Erythroblast (primary cell): ENCODE measurements around the gene WSB1.
"Not testable (repeated sequence)": the region's sequence is repeated elsewhere in the genome, so short reads cannot be mapped to it uniquely, and the experiment has no call there.

ENCODE experiments used
- DNase-seq, 2 experiments: peaks; one replicate each; lab custom pipeline; 2025; lab: John Stamatoyannopoulos, UW
- GATA1 ChIP-seq: IDR thresholded peaks from 2 replicates; pipeline ENCODE4 v1.6.1; 2011; ENCODE audit warnings: low read depth, mild to moderate bottlenecking, control low read depth, low read length, moderate library complexity
- POLR2A ChIP-seq: IDR thresholded peaks from 2 replicates; pipeline ENCODE4 v1.6.1; 2011; ENCODE audit warnings: mild to moderate bottlenecking, low read length

The WSB1 gene, protein sequence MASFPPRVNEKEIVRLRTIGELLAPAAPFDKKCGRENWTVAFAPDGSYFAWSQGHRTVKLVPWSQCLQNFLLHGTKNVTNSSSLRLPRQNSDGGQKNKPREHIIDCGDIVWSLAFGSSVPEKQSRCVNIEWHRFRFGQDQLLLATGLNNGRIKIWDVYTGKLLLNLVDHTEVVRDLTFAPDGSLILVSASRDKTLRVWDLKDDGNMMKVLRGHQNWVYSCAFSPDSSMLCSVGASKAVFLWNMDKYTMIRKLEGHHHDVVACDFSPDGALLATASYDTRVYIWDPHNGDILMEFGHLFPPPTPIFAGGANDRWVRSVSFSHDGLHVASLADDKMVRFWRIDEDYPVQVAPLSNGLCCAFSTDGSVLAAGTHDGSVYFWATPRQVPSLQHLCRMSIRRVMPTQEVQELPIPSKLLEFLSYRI

DNA sequence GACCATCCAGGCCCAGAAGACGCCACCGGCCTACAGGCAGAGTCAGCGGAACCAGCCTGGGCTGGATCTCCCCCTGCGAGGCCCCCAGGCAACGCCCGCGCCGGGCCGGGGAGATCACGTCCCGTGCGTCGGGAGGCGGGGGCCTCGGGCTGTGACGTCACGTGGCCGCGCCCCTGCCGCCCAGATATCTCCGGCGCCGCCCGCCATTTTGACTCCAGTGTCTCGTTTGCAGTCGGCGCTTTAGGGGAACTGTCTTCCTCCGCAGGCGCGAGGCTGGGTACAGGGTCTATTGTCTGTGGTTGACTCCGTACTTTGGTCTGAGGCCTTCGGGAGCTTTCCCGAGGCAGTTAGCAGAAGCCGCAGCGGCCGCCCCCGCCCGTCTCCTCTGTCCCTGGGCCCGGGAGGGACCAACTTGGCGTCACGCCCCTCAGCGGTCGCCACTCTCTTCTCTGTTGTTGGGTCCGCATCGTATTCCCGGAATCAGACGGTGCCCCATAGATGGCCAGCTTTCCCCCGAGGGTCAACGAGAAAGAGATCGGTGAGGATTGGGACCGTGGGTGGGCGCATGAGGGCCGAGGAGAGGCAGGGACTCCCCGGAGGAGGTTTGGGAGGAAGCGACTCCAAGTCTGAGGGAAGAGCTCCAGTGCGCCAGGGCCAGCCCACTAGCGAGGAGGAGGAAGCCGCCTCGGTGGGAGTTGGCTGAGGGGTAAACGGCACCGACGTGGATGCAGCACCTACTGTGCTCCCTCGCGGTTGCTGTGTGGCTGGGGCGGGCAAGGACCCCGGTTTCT is at the start of gene WSB1:
TSS of gene WSB1 (plus strand) at position 217 of the 791 bp plus-strand sequence. CDS start at position 499, 282 bp downstream.
- TF ChIP-seq POLR2A (peak; percentile 95), GATA1 (no peak)
- peak; percentile 96 to 98 for DNase-seq

DNA sequence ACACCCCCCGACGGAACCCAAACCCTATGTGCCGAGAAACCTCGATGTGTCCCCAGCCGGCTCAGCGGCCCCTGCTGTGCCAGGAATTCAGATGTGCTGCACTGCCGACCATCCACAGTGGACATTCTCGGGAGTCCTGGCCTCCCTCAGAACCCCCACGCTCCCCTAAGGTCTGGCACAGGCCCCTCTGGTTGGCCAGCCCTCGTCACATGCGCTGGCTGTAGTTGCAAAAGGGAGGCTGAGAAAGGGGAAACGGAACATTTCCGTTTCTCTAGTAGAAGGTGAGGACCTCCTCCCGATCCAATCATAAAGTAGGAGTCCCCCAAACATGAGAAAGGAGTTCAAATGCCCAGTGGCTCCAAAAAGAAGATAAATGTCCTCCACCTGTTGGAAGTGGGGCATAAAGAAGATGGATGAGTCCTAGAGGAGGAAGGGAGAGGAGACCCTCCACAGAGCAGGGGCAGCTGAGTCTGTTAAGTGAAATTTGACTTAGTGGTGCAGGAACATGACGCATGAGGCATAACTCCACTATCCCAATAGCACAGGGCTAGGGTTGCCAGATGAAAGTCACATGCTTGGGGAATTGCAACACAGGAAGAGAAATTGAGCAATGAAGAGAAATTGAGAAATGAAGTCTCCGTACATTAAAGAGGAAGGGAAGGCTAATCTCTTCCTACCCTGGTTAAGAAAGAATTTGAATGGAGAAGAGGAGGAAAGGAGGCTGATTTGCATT is 49.3 kb upstream of the WSB1 start:
- TF ChIP-seq GATA1 (no peak), POLR2A (no peak)
- peak in 1 of 2 experiments; percentile 51 for DNase-seq

DNA sequence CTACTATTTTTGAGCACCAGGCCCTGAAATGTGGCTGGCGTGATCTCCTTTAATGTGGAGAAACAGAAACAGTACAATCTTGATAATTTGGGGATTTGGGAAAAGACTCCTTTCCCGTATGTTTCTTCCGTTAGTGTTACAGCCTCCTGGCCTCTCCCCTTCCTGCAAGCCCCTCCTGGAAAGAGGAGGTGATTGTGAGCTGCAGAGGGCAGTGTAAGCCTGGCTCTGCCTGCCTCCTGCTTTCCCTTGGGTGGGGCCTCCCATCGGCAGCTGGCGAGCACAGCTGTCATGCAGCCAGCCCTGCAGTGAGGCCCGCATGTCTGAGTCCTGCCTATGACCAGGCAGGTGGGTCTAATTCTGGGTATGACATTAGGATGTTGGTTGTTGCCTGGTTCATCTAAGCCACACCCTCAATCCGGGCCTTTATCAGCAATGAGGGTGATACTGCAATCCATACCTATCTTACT is 48.7 kb upstream of the WSB1 start:
- TF ChIP-seq POLR2A, result no peak
- no peak for TF ChIP-seq GATA1
- peak; percentile 84 to 88 for DNase-seq

DNA sequence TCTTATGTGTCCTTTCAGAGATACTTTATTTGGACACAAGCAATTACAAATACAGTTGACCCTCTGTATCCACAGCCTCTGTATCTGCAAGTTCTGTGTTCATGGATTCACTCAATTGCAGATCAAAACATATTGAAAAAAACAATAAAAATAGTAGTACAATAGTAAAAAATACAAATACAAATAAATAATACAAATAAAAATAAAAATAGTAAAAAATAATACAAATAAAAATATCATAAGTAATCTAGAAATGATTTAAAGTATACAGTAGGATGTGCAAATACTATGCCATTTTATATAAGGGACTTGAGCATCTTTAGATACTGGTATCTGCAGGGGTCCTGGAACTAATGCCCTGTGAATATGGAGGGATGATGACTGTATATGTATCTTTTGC is 47.4 kb upstream of the WSB1 start:
- no peak for DNase-seq
- TF ChIP-seq POLR2A (no peak), GATA1 (no peak)

DNA sequence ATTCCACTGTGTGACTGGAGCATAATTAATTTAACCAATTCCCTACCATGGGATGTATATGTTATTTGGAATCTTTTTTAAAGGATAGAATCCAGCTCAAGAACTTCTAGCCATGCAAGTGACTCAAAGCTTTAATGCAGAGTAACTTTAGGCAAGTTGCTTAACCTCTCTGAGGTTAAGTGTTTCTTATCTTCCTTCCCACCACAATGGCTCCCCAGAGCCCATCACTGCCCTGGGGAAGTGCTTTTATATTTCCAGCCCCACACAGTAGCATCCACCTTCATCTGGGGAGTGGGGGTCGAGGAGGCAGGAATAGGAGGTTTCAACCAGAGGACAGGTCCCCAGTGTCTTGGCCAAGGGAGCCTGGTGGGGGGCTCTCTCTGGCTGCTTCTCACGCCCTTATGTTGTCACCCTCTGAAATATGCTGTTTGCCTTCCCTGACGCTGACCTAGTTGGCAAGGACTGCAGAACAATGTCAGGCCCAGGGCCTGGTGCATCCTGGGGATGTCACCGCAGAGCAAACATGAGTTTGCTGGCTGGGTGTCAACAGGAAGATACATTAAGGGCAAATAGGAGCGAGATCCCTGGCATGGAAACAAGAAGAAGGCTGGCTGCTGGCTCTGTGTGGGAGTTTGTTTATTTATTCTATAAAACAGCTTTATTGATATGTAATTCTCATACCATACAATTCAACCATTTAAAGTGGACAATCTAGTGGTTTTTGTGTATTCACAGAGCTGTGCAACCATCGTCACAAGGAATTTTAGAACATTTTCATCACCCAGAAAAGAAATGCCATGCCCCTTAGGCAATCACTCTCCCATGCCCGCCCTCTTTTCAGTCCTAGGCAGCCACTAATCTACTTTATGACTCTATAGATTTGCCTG is 46.6 kb upstream of the WSB1 start:
- no peak for TF ChIP-seq GATA1
- TF ChIP-seq POLR2A, result no peak
- DNase-seq, result no peak

DNA sequence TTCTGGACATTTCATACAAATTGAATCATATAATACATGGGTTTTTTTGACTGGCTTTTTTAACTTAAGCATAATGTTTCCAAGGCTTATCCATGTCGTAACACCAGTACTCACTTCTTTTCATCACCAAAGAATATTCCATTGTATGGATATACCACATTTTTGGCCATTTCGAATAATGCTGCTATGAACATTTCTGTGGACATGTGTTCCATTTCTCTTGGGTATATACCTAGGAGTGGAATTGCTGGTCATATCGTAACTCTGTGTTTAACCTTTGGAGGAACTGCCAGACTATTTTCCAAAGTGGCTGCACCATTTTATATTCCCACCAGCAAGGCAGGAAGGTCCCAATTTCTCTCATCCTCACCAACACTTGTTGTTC is 46.0 kb upstream of the WSB1 start:
- no peak for DNase-seq
- TF ChIP-seq POLR2A (no peak), GATA1 (no peak)

DNA sequence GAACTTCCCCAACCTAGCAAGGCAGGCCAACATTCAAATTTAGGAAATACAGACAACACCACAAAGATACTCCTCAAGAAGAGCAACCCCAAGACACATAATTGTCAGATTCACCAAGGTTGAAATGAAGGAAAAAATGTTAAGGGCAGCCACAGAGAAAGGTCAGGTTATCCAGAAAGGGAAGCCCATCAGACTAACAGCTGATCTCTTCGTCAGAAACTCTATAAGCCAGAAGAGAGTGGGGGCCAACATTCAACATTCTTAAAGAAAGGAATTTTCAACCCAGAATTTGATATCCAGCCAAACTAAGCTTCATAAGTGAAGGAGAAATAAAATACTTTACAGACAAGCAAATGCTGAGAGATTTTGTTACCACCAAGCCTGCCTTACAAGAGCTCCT is 43.1 kb upstream of the WSB1 start:
- DNase-seq, result not testable (repeated sequence)

DNA sequence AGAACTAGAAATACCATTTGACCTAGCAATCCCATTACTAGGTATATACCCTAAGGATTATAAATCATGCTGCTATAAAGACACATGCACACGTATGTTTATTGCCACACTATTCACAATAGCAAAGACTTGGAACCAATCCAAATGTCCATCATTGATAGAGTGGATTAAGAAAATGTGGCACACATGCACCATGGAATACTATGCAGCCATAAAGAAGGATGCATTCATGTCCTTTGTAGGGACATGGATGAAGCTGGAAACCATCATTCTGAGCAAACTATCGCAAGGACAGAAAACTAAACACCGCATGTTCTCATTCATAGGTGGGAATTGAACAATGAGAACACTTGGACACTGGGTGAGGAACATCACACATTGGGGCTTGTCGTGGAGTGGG is 39.1 kb upstream of the WSB1 start:
- not testable (repeated sequence) for DNase-seq

DNA sequence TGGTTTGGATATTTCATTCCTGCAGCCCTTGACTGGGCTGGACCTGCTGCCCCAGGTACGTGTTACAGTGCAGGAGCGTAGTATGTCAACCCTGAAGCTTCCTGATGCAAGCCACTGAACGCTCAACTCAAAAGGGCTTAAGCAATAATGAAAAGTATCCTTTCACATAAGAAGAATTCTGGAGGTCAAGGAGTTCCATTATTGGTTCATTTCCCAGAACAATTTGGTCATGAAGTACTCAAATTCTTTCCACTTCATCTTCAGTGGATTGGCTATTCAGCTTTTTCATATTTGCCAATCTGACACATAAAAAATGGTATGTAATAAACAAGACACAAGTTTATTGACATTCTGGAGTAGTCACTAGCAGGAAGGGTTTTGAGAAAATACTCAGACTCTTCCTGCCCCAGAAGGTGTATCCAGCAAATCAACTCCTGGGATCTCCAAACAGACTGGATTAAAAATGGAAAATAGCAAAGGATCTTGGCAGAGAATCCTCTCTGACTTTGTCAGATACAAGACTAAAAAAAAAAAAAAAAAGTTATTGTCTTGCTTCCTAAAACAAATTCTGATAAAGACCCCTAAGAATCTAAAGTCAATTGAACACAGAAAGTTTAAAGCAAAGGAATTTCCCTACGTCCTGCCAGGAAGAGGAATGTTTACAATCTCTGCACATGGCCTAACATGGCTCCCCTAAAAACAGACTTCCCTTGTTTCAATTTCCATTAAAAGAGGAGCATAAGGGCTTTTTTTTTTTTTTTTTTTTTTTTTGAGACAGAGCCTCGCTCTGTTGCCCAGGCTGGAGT is 37.5 kb upstream of the WSB1 start:
- no peak for DNase-seq
- TF ChIP-seq POLR2A, result no peak
- no peak for TF ChIP-seq GATA1

DNA sequence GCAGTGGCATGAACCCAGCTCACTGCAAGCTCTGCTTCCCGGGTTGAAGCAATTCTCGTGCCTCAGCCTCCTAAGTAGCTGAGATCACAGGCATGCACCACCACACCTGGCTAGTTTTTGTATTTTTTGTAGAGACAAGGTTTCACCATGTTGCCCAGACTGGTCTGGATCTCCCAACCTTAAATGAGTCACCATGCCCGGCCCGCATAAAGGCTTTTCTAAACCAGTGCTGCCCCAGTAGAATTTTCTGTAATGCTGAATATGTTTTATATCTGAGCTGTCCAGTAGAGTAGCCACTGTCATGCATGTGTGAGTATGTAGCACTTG is 36.9 kb upstream of the WSB1 start:
- no peak for TF ChIP-seq GATA1
- no peak for TF ChIP-seq POLR2A
- DNase-seq, result no peak

DNA sequence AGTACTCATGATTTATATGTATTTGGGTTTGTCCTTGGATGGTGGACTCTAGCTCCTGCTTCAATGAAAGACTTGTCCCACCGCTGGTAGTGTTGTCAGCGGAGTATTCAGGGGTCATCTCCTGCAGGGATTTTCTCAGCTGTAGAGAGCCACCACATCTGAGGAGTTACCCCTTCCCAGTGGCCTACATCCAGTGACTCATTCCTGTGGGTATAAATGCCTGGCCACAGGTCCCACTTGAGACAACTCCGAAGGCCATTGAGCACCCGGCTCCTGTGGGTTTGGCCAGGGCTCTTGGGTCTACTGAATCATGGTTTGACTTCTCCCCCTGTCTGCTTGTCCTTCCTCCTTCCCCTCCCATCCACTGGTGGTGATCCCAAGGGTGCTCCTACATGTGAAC is 34.6 kb upstream of the WSB1 start:
- TF ChIP-seq POLR2A (no peak), GATA1 (no peak)
- no peak for DNase-seq

DNA sequence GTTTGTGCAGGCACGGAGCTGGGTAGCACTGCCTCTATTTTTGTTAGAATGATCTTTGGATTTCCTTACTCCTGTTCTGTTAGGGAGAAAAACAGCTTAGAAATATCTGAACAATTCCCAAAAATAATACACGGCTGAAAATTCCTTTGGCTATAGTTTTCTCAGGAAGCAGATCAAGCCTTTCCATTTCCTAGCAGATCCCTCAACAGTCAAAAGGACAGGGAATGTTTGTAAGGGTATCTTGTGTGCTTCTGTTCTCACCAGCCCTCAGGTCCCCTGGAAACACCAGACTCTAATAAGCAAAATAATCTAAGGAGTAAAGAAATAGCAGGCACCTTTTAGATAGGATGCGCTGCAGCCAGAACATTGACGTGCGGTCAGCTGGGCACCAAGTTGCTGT is 30.5 kb upstream of the WSB1 start:
- no peak for DNase-seq
- TF ChIP-seq POLR2A, result no peak
- TF ChIP-seq GATA1, result no peak
